PC-3 (cell line): Measurements from ENCODE around the gene SRGAP2B.
"Not testable (repeated sequence)": the region's sequence is repeated elsewhere in the genome, so short reads cannot be mapped to it uniquely, and the experiment has no call there.

Experiments
- CTCF ChIP-seq: fragments of 300-600 bp; sonication (generic); conservative IDR thresholded peaks from 2 replicates; pipeline ENCODE4 v1.5.1; 2017; ENCODE audit warnings: antibody characterized with exemption, low read depth, mild to moderate bottlenecking, low read length
- EZH2 ChIP-seq: fragments of 300-600 bp; sonication (generic); IDR thresholded peaks from one replicate; pipeline ENCODE4 v1.6.1; 2017; ENCODE audit warnings: antibody characterized with exemption, mild to moderate bottlenecking, low read length; ENCODE audit not compliant: unreplicated experiment
- EZH2phosphoT487 ChIP-seq: fragments of 300-600 bp; sonication (generic); IDR thresholded peaks from 2 replicates; pipeline ENCODE4 v1.6.1; 2018; ENCODE audit warnings: mild to moderate bottlenecking, antibody characterized with exemption, low read length, borderline replicate concordance

- TF ChIP-seq CTCF, EZH2, EZH2phosphoT487: not testable (repeated sequence)
Measured at GRCh38 chr1:144992915-144993314, 102.2 kb downstream of the SRGAP2B start.
